Measurements from ENCODE around the gene NCAPG2.

NCAPG2 gene

DNA sequence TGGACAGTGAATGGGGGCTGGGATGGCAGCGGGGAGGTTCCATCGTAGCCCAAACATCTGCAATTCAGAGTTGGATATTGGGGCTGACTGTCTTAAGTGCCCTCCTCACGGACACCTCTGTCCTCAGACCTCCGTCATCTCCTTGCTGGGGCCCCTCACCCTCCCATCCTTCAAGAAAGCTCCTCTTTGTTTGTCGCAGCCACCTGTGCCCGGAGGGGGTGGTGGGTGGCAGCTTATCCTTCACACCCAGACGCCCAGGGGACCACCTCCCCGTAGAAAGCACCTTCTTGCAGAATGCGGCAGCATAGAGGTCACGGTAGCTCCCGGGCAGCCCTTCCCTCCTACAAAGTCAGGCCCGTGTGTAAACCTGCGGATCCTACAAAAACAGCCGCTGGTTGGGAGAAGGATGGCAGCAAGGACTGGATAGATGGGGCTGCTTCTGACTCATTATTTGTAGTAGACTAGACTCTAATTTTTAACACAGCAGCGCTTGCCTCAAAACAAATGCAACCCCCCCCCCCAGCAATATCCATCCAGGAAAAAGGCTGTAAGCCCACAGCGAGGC, 115.6 kb downstream of the NCAPG2 start:
- no peak for DNase-seq

DNA sequence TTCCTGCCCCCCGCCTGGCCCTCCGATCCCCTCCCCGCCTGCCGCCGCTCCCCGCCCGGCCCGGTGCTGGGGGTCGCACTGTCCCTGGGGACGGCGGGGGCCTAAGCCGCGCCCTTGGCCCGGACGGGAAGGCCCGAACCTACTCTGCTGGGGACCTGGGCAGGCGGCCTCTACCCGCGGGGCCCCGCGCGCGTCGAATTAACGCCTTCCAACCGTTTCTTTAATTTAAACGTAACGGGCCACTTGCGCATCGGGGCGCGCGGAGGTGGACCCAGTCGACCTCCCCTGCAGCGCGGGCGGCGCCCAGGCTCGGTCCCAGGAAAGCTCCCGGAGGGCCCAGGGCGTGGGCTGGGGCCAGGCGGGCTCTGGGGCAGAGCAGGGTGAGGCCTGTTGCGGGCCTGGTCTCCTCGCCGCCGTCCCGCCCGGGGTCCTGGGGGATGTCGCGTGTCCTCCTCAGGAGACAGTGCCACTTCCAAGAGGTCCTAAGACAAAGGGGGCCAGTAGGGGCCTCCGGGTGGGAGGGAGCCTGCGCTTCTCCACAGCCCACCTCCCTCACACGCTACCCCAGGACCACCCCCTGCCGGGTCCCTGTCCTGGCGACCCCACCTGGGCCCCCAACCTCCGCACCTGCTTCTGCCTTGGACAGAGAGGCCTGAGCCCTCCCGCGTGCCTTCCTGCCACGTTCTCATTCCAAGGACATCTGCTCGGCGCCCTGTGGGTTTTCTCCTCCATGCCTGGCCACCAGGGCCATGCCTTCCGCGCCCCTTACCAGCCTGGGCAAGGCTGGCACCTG, 116.3 kb downstream of the NCAPG2 start:
- no peak for DNase-seq

DNA sequence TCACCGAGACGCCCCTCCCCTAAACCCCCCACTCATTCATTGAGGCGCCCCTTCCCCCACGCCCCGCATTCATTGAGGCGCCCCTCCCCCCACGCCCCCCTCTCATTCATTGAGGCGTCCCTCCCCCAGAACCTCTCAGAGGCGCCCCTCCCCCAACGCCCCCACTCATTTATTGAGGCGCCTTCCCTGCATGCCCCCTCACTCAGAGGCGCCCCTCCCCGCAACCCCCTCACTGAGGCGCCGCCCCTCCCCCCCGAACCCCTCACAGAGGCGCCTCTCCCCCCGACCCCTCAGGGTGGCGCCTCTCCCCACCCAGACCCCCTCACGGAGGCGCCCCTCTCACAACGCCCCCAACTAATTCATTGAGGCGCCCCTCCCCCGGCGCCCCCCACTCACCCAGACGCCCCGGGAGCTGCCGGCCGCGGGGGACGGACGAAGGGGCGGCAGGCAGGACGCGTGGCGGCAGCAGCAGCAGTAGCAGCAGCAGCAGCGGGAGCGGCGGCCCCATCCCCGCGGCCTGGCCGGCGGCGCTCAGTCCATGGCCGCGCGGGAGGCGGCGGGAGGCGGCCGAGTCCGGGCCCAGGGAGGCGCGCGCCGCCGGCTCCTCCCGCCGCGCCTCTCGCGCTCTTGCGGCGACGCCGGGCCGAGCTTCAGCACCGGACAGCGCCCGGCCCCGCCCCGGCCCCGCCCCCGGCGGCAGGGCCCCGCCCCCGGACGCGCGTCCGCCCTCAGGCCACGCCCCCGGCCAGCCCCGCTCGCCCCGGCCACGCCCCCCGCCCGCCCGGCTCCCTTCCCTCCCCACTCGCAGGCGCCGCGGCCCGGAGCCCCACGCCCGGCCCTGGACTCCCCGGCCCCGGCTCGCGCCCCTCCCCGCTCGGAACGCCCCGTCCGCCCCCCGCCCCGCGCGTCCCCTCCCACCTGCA, 117.2 kb downstream of the NCAPG2 start, which contains the start of gene PTPRN2:
TSS of gene PTPRN2 (minus strand) at position 662 of the 923 bp plus-strand sequence.
- DNase-seq = peak; percentile 44

- no peak for DNase-seq
Measured at GRCh38 chr7:158586499-158587161, 118.0 kb downstream of the NCAPG2 start.

DNA sequence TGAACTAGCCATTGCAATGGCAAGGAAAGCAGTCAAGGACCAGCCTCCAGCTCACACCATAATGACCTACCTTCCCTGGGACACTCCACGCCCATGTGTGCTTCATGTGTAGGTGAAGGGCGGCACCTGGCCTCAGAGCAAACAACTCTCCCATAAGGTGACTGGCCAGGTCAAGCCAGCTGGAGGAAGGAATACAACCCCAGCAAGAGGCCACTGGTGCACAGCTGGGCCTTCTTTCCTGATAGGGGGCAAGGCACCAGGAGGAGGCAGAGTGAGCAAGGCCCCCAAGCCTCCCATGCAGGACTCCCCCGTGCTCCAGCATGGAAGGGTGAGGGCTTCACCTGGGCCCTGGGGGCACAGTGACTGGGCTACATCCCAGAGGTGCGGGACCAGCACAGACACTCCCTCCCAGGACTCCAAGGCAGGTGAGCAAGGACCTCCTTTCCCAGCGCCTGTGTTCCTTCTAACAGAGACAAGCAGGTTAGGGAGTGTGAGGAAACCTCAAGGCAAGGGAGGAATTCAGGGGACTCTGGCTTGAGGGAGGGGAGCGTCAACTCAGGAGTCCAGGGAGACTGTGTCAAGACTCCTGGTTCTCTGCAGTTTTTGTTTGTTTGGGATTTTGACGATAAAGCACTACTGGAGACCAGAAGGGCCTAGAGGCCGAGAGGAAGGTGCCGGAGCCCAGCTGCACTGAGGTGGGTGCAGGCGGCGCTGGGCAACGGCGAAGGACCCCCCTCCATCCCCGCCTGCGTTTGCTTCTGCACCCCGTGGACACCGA, 118.7 kb downstream of the NCAPG2 start:
- DNase-seq = no peak

GRCh38 chr7:158584407-158584806, 120.2 kb downstream of the NCAPG2 start:
- DNase-seq = no peak

- no peak for DNase-seq
Measured at GRCh38 chr7:158583810-158584209, 120.8 kb downstream of the NCAPG2 start.

GRCh38 chr7:158583143-158583542, 121.5 kb downstream of the NCAPG2 start:
- DNase-seq = no peak

- no peak for DNase-seq
Measured at GRCh38 chr7:158582089-158582456, 122.5 kb downstream of the NCAPG2 start.

GRCh38 chr7:158581440-158582088, 123.0 kb downstream of the NCAPG2 start:
- DNase-seq = no peak
